Measurements from ENCODE around the gene ZNF362.

ZNF362 gene

GRCh38 chr1:33301273-33301984, 45.1 kb downstream of the ZNF362 start:
- DNase-seq (ENCODE audit: low read depth in 1 of 2, low spot score in 1 of 2), result no peak
- no peak overlapping the region for H3K4me3 ChIP-seq (replicated peaks; ENCODE audit: insufficient read depth, low read length)

GRCh38 chr1:33302325-33302724, 46.0 kb downstream of the ZNF362 start:
- TF ChIP-seq SPI1 (IDR thresholded peaks at IDR 0.05; ENCODE audit: borderline replicate concordance, low read depth), result peak; percentile 43; the same call in 1 of the 2 replicates
- TF ChIP-seq POLR2AphosphoS5 (IDR thresholded peaks at IDR 0.05; ENCODE audit: low read depth), result no peak
- TF ChIP-seq GABPA (IDR thresholded peaks at IDR 0.05; ENCODE audit: low read depth), result no peak
- TF ChIP-seq CTCF (IDR thresholded peaks at IDR 0.05; ENCODE audit: insufficient read depth, low read length), result no peak
- Histone ChIP-seq H3K27ac (replicated peaks) (no peak overlapping the region), H3K27me3 (ENCODE audit: insufficient read depth, poor library complexity, severe bottlenecking) (peaks cover 2% of the 10 kb centered on the region), H3K4me3 (replicated peaks; ENCODE audit: insufficient read depth, low read length) (no peak overlapping the region)
- DNase-seq (ENCODE audit: low read depth in 1 of 2, low spot score in 1 of 2), result peak in 1 of 2 experiments; percentile 28

More at GRCh38 chr1:33301273-33301984, 45.1 kb downstream of the ZNF362 start:
- Histone ChIP-seq H3K27me3 (ENCODE audit: insufficient read depth, poor library complexity, severe bottlenecking) (no peaks in the 10 kb centered on the region), H3K27ac (replicated peaks) (no peak overlapping the region)
- no peak for TF ChIP-seq CTCF (IDR thresholded peaks at IDR 0.05; ENCODE audit: insufficient read depth, low read length)
- no peak for TF ChIP-seq SPI1 (IDR thresholded peaks at IDR 0.05; ENCODE audit: borderline replicate concordance, low read depth)
- TF ChIP-seq POLR2AphosphoS5 (IDR thresholded peaks at IDR 0.05; ENCODE audit: low read depth), result no peak
- no peak for TF ChIP-seq GABPA (IDR thresholded peaks at IDR 0.05; ENCODE audit: low read depth)
- TF ChIP-seq REST (IDR thresholded peaks at IDR 0.05; ENCODE audit: insufficient replicate concordance, low read depth), result no peak

GRCh38 chr1:33305016-33305415, 48.7 kb downstream of the ZNF362 start:
- no peak for TF ChIP-seq POLR2AphosphoS5 (IDR thresholded peaks at IDR 0.05; ENCODE audit: low read depth)
- TF ChIP-seq GABPA (IDR thresholded peaks at IDR 0.05; ENCODE audit: low read depth), result no peak
- TF ChIP-seq CTCF (IDR thresholded peaks at IDR 0.05; ENCODE audit: insufficient read depth, low read length), result no peak
- no peak for TF ChIP-seq SPI1 (IDR thresholded peaks at IDR 0.05; ENCODE audit: borderline replicate concordance, low read depth)
- no peak for TF ChIP-seq REST (IDR thresholded peaks at IDR 0.05; ENCODE audit: insufficient replicate concordance, low read depth)
- DNase-seq (ENCODE audit: low read depth in 1 of 2, low spot score in 1 of 2), result no peak
- no peak overlapping the region for H3K4me3 ChIP-seq (replicated peaks; ENCODE audit: insufficient read depth, low read length)
- H3K27ac ChIP-seq (replicated peaks), result no peak overlapping the region
- peaks cover 2% of the 10 kb centered on the region for H3K27me3 ChIP-seq (ENCODE audit: insufficient read depth, poor library complexity, severe bottlenecking)

All from HL-60 (cell line).